Breast epithelium (tissue), 3 donors: ENCODE measurements around the gene ACAA1.

Source experiments
- CTCF ChIP-seq, 3 donors: fragments of 450-650 bp; IDR thresholded peaks; one replicate each; pipeline ENCODE4 v1.5.1; 2016 to 2017; ENCODE audit warnings: antibody characterized with exemption in 3 of 3, mild to moderate bottlenecking in 3 of 3, moderate library complexity in 3 of 3
- POLR2A ChIP-seq: fragments of 450-650 bp; IDR thresholded peaks from one replicate; pipeline ENCODE4 v1.6.1; 2016; ENCODE audit warnings: antibody characterized with exemption, mild to moderate bottlenecking, moderate library complexity

DNA sequence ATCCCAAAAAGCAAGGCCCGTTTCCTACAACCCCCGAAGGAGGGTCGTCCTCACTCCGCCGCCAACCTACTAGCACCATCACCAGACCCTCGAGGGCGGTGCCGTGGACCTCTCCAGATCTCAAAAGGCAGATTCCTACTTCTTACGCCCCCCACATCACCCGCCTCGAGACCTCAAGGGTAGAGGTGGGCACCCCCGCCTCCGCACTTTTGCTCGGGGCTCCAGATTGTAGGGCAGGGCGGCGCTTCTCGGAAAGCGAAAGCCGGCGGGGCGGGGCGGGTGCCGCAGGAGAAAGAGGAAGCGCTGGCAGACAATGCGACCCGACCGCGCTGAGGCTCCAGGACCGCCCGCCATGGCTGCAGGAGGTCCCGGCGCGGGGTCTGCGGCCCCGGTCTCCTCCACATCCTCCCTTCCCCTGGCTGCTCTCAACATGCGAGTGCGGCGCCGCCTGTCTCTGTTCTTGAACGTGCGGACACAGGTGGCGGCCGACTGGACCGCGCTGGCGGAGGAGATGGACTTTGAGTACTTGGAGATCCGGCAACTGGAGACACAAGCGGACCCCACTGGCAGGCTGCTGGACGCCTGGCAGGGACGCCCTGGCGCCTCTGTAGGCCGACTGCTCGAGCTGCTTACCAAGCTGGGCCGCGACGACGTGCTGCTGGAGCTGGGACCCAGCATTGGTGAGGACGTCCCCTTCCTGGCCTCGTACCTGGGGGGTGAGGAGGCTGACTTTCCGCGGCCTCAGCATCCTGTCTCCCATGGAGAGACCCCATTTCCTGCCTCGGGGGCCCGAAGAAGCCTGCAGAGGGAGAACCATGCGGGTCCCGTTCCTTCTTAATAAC lies 1.6 kb upstream of the ACAA1 start, which contains the start of gene MYD88:
- no peak for TF ChIP-seq CTCF (IDR thresholded peaks at IDR 0.05)
- TF ChIP-seq POLR2A = no peak
